ENCODE measurements around the gene ENTPD2. TPM values are rescaled to one million over a fixed set of nuclear protein-coding genes. Genes with fewer than 3 reads are reported as not detected.

Gene ENTPD2
- total RNA-seq, 2 donors from 2014 or later, result 9.8 to 10.9 TPM

- 81% methylated on average over 10 of the region's 10 CpGs for WGBS
- H3K4me1 ChIP-seq (replicated peaks), result peaks cover 18% of the 10 kb centered on the region
Observed at GRCh38 chr9:137032858-137033257, 21.0 kb downstream of the ENTPD2 start.

DNA sequence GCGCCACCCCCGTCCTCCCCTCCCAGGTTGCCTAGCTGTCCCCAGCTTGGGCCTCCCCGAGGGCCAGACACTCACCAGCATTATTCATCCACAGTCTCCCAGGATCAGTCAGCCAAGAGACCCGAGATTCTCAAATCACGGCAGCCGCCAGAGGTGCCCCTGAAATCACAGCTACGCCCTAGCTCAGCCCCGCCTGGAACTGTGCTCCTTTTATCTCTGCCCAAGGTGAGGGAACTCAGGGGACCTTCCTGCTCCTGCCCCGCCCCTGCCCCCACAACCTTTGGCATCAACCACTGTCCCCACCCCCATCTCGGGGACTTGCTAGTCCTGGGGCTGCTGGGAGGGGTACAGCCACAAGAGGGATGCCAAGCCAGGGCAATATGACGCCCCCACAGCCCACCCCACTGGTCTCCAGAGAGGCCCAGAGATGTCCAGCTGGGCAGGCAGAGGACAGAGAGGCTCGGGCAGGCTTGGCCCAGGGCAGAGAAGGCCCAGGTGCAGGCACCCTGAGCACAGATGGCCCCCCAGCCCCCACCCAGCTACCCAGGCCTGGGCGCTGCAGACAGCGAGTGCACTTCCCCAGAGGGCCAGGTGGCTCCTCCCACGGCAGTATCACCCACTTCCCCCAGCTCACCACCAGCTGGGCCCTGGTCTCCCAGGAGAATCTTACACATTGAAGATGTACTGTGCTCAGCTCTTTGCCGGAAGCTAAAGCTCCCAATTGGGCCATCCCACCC lies 21.8 kb downstream of the ENTPD2 start, which contains the start of gene FUT7:
FUT7 (minus strand) TSS at position 185 of the 737 bp plus-strand sequence; CDS start at position 88, 97 bp downstream.
- H3K27ac ChIP-seq, result no peak within 1 kb of the TSS
- no peaks in the 10 kb centered on the region for H3K27me3 ChIP-seq (replicated peaks; ENCODE audit: insufficient read depth)
- no peak within 1 kb of the TSS for H3K4me3 ChIP-seq
- no peaks in the 10 kb centered on the region for H3K36me3 ChIP-seq
- WGBS, result 63% methylated on average over 16 of the region's 16 CpGs
- peaks cover 23% of the 10 kb centered on the region for H3K4me1 ChIP-seq (replicated peaks)
- TF ChIP-seq POLR2AphosphoS5 (IDR thresholded peaks at IDR 0.05), result no peak
- no peak for TF ChIP-seq POLR2A (IDR thresholded peaks at IDR 0.05)
- TF ChIP-seq CTCF (IDR thresholded peaks at IDR 0.05), result no peak
- H3K9me3 ChIP-seq, result no peaks in the 10 kb centered on the region
- intact Hi-C loops (cut with DNase I), result loop anchor here (5.0 kb wide), 1 partner anchor 80 kb away; the partner anchor contains the start of gene LCN12
- DNase-seq (ENCODE audit: low spot score), result no peak

More at GRCh38 chr9:137032858-137033257, 21.0 kb downstream of the ENTPD2 start:
- Histone ChIP-seq H3K27ac (no peak overlapping the region), H3K9me3 (no peaks in the 10 kb centered on the region), H3K27me3 (replicated peaks; ENCODE audit: insufficient read depth) (no peaks in the 10 kb centered on the region), H3K4me3 (no peak overlapping the region), H3K36me3 (no peaks in the 10 kb centered on the region)
- DNase-seq (ENCODE audit: low spot score), result no peak
- TF ChIP-seq POLR2AphosphoS5 (IDR thresholded peaks at IDR 0.05) (no peak), CTCF (IDR thresholded peaks at IDR 0.05) (no peak)
- intact Hi-C loops (cut with DNase I), result loop anchor here (5.0 kb wide), 1 partner anchor 81 kb away; the partner anchor contains the start of gene LCN12

GRCh38 chr9:137030538-137031527 lies 23.0 kb downstream of the ENTPD2 start:
- WGBS, result 86% methylated on average over 55 of the region's 65 CpGs
- Histone ChIP-seq H3K9me3 (no peaks in the 10 kb centered on the region), H3K36me3 (no peaks in the 10 kb centered on the region), H3K4me3 (no peak overlapping the region), H3K27me3 (replicated peaks; ENCODE audit: insufficient read depth) (no peaks in the 10 kb centered on the region), H3K27ac (no peak overlapping the region), H3K4me1 (replicated peaks) (peaks cover 36% of the 10 kb centered on the region)
- DNase-seq (ENCODE audit: low spot score), result no peak
- intact Hi-C loops (cut with DNase I), result loop anchor here (5.0 kb wide), 1 partner anchor 79 kb away; the partner anchor contains the start of gene LCN12
- TF ChIP-seq POLR2A (IDR thresholded peaks at IDR 0.05) (no peak), POLR2AphosphoS5 (IDR thresholded peaks at IDR 0.05) (no peak), CTCF (IDR thresholded peaks at IDR 0.05) (no peak)

DNA sequence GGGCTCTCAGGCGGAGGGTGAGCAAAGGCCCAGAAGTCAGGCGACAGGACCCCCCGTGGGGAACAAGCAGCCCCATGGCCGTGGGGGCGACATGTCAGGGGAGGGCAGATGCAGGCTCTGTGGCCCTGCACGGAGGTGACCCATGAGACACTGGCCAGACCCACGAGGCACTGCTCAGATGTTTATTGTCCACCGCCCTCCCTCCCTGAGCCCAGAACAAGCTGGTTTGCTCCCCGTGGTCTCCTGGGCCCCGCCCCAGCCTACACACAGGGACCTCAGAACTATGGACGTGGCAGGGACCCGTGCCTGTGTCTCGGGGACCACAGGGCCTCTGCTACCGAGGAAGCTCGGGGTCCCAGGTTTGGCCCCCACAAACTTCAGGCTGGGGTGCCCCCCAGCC lies 23.9 kb downstream of the ENTPD2 start:
- Histone ChIP-seq H3K27ac (no peak overlapping the region), H3K4me3 (no peak overlapping the region), H3K4me1 (replicated peaks) (peaks cover 39% of the 10 kb centered on the region), H3K36me3 (no peaks in the 10 kb centered on the region), H3K27me3 (replicated peaks; ENCODE audit: insufficient read depth) (no peaks in the 10 kb centered on the region), H3K9me3 (no peaks in the 10 kb centered on the region)
- WGBS, result 69% methylated on average over 15 of the region's 15 CpGs
- no peak for DNase-seq (ENCODE audit: low spot score)
- no peak for TF ChIP-seq POLR2A (IDR thresholded peaks at IDR 0.05)
- no peak for TF ChIP-seq CTCF (IDR thresholded peaks at IDR 0.05)
- TF ChIP-seq POLR2AphosphoS5 (IDR thresholded peaks at IDR 0.05), result no peak
- intact Hi-C loops (cut with DNase I), result loop anchor here (5.0 kb wide), 1 partner anchor 78 kb away; the partner anchor contains the start of gene LCN12
